NCI-H510A treated with DMSO at 0.1 percent for 48 hours (cell line): ENCODE measurements around the gene CPNE7.
A peak's percentile ranks its signal among the peaks of the same experiment; 100 is the strongest.

Source experiments
- DNase-seq: peaks from one replicate; lab custom pipeline; 2025; lab: John Stamatoyannopoulos, UW

The CPNE7 gene

GRCh38 chr16:89549007-89549700 lies 26.4 kb upstream of the CPNE7 start:
- no peak for DNase-seq

GRCh38 chr16:89550421-89551007 lies 25.0 kb upstream of the CPNE7 start:
- DNase-seq: no peak

- no peak for DNase-seq
Measured at GRCh38 chr16:89552329-89552728, 23.2 kb upstream of the CPNE7 start.

- DNase-seq: no peak
Measured at GRCh38 chr16:89552913-89553312, 22.6 kb upstream of the CPNE7 start.

GRCh38 chr16:89553733-89554132 lies 21.8 kb upstream of the CPNE7 start:
- DNase-seq: no peak

GRCh38 chr16:89554343-89554742 lies 21.2 kb upstream of the CPNE7 start:
- DNase-seq: no peak

- no peak for DNase-seq
Measured at GRCh38 chr16:89555265-89555664, 20.3 kb upstream of the CPNE7 start.

GRCh38 chr16:89555780-89556179 lies 19.8 kb upstream of the CPNE7 start:
- no peak for DNase-seq

- DNase-seq: peak; percentile 53
Measured at GRCh38 chr16:89556750-89557689, 18.5 kb upstream of the CPNE7 start.

- no peak for DNase-seq
Measured at GRCh38 chr16:89557690-89558490, 17.7 kb upstream of the CPNE7 start.

GRCh38 chr16:89560378-89561141 lies 15.0 kb upstream of the CPNE7 start, which contains the start of gene RPL13:
RPL13 (plus strand) TSS chr16:89560682; CDS start chr16:89560960, 278 bp downstream.
- DNase-seq: peak; percentile 70

- DNase-seq: no peak
Measured at GRCh38 chr16:89561142-89561883, 14.2 kb upstream of the CPNE7 start.

- DNase-seq: no peak
Measured at GRCh38 chr16:89561884-89562599, 13.5 kb upstream of the CPNE7 start.

- no peak for DNase-seq
Measured at GRCh38 chr16:89562939-89563338, 12.6 kb upstream of the CPNE7 start.

GRCh38 chr16:89563639-89564392 lies 11.7 kb upstream of the CPNE7 start:
- DNase-seq: no peak

- no peak for DNase-seq
Measured at GRCh38 chr16:89564476-89565255, 10.9 kb upstream of the CPNE7 start.

- no peak for DNase-seq
Measured at GRCh38 chr16:89565256-89565505, 10.4 kb upstream of the CPNE7 start.
